WI38 (cell line): ENCODE data around the gene UQCR11.

Source experiments
- H3K4me3 ChIP-seq: 2 replicates; pipeline ENCODE4 v1.5.1; 2011; ENCODE audit warnings: low read depth, mild to moderate bottlenecking, control low read depth, low read length
- CTCF ChIP-seq: IDR thresholded peaks from 2 replicates; pipeline ENCODE4 v1.5.1; 2012; ENCODE audit warnings: low read depth, mild to moderate bottlenecking, control low read depth, low read length

The UQCR11 gene

DNA sequence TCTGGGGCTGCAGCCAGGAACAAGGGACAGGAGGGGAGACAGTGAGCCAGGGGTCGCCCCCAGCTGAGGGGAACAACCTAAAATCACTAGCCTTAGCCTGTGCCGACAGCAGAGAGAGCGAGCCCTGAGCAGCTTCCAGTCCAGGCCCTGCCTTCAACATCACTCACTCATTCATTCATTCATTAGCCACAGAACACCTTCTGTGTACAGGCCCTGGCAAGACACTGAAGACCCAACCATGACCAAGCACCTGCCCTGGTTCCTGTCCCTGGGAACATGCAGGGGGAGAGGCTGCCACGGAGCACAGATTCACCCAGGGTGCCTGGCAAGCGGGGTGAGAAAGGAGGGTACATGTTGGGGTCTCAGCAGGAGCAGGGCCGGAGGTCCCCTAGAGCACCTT is 42.0 kb downstream of the UQCR11 start:
- TF ChIP-seq CTCF = no peak

GRCh38 chr19:1561236-1561842 is 43.9 kb downstream of the UQCR11 start:
- TF ChIP-seq CTCF = no peak
- H3K4me3 ChIP-seq = no peak overlapping the region

More for the DNA sequence above, 42.0 kb downstream of the UQCR11 start:
- H3K4me3 ChIP-seq = no peak overlapping the region

DNA sequence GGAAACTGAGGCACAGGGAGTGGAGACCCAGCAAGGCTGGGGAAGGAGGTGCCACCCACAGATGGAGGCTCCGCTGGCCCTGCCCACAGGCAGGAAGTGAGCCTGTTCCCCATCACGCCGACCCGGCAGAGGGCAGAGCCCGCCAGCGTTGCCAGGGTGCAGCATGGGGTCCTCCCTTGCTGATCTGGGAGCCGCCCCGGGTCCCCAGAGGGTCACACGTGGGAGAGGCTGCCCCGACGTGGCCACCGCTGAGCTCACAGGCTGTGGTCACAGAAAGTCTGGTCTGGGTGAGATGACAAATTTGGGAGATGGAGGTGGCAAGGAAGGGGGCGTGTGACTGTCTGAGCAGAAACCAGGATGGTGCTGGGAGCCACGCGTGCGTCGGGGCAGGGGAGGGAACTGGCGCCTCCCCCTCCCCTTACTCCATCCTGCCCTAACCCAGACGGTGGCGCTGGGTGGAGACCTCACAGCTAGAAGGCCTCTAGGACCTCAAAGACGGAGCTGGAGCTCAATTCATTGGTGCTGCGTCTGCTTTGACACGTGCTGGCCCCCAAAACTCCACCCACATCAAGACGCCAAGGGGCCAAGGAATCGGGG is 44.9 kb downstream of the UQCR11 start:
- TF ChIP-seq CTCF = no peak
- no peak overlapping the region for H3K4me3 ChIP-seq

GRCh38 chr19:1558552-1558951 is 46.7 kb downstream of the UQCR11 start:
- no peak overlapping the region for H3K4me3 ChIP-seq
- TF ChIP-seq CTCF = no peak

DNA sequence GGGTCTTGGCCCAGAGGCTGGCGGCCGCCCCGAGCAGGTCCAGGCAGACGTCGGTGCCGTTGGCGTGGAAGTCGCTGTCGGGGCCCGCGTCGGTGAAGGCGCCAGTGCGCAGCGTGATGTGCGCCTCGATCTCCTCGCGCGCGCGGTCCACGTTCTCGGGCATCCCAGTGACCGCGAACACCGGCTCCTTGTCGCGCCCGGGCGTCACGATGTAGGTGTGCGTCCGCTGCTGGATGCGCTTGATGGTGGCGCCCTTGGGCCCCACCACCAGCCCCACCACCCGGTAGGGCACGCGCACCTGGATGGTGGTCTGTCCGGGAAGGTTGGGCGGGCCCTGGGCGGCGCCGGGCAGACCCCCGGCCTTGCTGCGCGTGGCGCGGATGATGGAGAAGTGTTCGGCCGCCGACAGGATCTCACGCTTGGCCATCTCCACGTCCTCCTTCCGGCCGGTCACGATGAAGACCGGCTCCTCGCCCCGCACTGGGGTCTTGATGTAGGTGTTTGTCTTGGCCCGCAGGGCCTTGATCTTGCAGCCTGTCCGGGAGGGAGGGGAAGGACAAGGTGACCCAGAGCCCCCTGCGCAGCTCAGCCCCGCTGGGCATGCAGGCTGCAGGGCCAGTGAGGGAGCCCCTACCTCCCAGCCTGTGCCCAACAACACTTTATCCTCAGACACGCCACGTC is 48.7 kb downstream of the UQCR11 start:
- TF ChIP-seq CTCF = no peak

DNA sequence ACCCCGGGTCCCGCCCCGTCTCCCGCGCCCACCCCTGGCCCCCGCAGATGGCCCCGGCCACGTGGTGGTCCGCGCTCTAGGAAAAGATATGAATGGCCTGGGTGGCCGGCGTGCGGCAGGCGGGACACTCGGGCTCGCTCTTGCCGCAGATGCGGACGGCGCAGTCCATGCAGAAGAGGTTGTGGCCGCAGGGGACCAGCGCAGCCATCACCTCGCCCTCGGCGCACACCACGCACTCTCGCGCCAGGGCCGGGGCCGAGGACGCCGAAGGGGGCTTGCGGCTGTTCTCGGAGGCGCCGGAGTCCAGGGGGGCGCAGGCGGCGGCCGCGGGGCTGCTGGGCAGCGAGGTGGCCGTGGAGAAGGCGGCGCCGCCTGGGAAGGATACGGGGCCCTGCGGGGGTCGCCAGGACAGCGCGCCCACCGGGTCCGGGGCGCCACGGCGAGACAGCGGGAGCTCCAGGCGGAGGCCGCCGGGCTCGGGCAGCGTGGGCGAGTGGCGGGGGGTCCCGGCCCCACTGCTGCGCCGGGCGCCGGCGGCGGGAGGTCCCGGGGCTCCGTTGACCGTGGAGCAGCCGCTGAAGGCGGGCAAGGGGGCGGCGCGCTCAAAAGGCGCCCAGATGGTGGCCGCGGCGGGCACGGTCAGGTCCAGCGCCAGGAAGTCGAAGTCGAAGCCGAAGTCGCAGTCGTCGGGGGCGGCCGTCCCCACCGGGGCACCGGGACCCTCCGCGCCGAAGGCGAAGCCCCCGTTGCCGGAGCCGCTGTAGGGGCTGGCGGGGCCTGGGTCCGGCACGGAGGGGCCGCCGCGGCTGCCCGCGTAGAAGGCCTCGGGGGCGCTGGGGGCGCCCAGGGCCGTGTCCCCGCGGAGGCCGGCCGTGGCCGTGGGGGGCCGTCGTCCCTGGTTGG is 49.5 kb downstream of the UQCR11 start:
- H3K4me3 ChIP-seq = no peak overlapping the region
- no peak for TF ChIP-seq CTCF

More for the DNA sequence above, 48.7 kb downstream of the UQCR11 start:
- no peak overlapping the region for H3K4me3 ChIP-seq
